B cell (primary cell): ENCODE results near the gene STIM1.

Experiments used
- CTCF ChIP-seq: fragments of 200-600 bp; IDR thresholded peaks from one replicate; pipeline ENCODE4 v1.8.0; 2022; ENCODE audit warnings: antibody characterized with exemption, mild to moderate bottlenecking
- EZH2 ChIP-seq: IDR thresholded peaks from 2 replicates; pipeline ENCODE4 v1.6.1; 2012; ENCODE audit warnings: borderline replicate concordance, low read depth, mild to moderate bottlenecking, moderate library complexity, low read length; ENCODE audit not compliant: insufficient read depth, poor library complexity, severe bottlenecking

GRCh38 chr11:4064278-4064955 lies 209.0 kb downstream of the STIM1 start:
- TF ChIP-seq EZH2 (no peak), CTCF (no peak)
